Uterine smooth muscle cell (primary cell): Measurements from ENCODE around the gene LYL1. TPM values are rescaled to one million over a fixed set of nuclear protein-coding genes. Genes with fewer than 3 reads are reported as not detected.

Experiments used
- total RNA-seq: library from RNA; depleted of rRNA; stranded (reverse); fragments of >200 nt; gene quantifications from 2 replicates; pipeline ENCODE4 v1.2.3, GENCODE V29; 2014

The LYL1 gene
- total RNA-seq = 0.77 and 1.1 TPM in 2 replicates

DNA sequence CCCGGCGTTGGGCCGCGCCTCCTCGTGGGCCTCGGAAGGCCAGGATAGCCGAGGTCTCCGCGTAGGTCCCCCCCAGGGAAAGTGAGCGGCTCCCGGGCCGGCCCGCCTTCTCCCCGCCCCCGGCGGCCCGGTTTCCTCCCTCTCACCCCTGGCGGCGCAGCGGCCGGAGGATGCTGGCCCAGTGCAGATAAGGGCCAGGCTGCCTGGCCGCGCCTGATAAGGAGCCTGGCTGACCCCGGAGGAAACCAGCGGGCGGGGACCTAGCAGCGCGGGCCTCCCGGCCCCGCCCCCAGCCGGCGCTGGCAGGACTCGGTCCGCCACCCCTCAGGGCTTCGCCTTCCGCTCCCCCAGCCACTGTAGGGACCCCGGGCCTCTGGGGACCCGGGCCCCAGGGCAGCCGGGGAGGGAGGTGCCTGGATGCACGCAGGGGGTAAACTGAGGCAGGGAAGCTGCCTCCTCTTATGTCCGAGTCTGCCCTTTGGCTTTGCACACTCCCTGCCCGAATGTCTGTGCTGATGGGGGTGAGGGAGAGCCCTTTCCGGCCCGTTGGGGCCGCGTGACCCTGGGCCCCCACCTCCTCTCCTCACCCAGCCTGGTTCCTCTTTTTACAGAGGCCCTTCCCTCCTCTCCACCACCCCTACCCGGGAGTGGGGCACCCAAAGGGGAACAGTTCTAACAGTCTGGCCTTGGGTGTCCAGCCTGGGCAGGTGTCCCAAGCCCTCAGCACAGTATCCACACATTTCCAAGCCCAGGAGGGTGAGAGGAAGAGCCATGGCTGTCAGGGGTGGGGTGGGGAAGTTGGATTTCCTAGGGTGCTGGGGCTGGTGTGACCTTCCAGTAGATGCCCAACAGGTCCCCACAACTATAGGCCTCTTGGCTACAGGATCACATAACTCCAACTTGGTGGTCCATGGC is at the start of gene LYL1:
TSS of gene LYL1 (minus strand) at position 193 of the 915 bp plus-strand sequence. CDS start 1,687 bp downstream, outside the sequence.

DNA sequence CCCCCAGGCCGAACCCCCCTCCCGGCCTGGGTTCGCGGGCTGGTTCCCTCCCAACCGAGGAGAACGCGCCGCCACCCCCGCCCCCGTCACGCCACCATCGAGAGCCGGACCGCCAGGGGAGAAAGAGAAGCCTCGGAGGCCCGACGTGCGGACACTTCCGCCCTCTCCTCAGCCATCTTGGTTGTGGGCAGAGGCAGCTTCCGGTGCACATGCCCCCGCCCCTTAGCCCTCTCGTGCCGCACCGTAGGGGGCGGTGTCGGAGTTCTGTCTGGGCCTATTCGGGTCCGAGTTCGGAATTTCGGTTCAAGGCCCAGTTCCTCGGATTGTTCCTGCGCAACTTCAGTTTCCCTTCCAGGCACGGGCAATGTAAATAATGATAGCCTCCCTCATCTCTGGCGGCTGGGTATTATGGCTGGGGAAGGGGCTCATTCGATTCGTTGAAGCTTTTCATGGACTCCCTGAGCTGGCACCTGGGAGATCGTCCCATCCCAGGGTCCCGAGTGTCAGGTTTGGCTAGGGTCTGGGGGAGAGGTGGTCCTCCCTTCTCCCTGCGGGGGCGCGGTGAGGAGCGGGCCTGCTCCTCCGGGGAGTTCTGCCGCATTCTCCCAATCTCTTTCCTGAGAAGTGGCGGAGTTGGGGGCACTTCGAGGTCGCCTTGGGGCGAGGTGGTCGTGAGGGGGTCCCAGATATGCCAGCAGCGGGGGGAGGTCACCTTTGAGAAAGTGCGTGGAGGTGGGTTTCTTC is 47.7 kb upstream of the LYL1 start, which contains the start of the genes IER2 and STX10:
TSS of gene IER2 (plus strand) at position 225 of the 744 bp plus-strand sequence. CDS start 2,776 bp downstream, outside the sequence.
TSS of gene STX10 (minus strand) at position 189 of the 744 bp plus-strand sequence. CDS start 202 bp downstream, outside the sequence.

DNA sequence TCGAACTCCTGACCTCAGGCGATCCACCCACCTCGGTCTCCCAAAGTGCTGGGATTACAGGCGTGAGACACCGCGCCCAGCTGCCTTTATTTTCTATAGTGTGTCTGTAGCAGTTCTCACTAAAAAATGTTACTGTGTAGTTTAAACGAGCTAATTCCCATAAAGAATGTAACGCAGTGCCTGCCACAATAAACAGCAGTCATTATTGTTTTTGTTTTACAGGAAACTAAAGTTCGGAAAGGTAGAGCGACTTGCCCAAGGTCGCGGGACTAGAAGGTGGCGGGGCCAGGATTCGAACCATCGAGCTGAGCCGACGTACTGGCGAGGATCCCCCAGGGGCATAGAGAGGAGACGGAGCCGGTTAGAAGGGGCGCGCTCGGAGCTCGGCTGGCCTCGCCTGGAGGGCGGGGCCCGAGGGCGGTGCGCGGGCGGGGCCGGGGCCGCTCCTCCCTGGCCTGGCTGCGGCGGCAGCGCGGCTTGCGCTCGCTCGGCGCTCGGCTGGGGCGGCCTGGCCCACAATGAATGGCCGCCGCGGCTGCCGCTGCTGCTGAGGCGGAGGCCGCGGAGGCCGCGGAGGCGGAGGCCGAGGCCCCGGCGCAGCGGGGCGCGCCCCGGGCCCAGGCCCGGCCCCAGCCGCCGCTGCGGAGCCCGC is 15.2 kb upstream of the LYL1 start, which contains the start of gene NACC1:
TSS of gene NACC1 (plus strand) at position 493 of the 652 bp plus-strand sequence. CDS start 16,944 bp downstream, outside the sequence.

DNA sequence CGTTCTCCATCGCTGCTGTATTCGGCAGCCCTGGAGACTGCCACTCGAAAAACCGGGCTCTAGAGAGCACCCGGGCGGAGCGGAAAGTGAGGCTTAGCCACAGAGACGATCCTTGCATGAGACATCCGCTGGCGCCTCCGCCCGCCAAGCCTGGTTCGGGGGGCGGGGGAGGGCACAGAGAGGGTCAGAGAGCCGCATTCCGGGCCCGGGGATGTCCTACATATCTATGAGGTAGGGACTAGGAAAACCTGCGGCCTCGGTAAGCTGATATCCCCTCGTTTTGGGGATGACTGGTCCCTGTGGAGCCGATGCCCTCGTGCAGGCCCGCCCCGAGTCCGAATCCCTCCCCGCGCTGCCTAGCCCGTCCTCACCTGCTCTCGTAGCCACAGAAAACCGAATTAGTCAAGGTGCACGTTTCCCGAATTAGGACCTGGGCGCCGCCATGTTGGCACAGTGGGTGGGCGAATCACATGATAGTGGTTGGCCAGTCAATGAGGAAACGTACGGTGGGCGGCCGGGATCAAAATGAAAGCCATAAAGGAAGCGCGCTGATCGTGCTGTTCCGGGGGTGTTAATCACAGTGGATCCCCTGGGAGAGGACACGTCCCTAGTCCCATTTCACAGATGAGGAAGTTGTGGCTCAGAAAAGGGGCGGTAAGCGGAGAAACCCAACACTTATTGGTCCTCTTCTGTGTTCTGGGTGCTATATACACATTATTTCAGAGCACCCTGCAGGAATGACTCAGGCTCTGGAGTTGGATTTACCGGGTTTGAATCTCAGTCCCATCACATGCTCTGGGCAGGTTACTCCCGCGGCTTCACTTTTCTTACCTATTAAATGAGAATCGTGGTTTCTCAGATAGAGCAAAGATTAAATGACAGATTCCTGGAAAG is 13.9 kb upstream of the LYL1 start, which contains the start of gene TRMT1:
TSS of gene TRMT1 (minus strand) at position 459 of the 894 bp plus-strand sequence. CDS start at position 118, 341 bp downstream.

Other genes starting within 250 kb of the LYL1 start
- gene DNASE2, start 221.4 kb downstream of the LYL1 start, total RNA-seq = 13.5 and 35.4 TPM in 2 replicates
- gene KLF1, start 215.7 kb downstream of the LYL1 start, total RNA-seq = not detected in 2 replicates
- 25.2 and 35.5 TPM in 2 replicates for gene GCDH, start 211.7 kb downstream of the LYL1 start, total RNA-seq
- gene SYCE2, start 183.6 kb downstream of the LYL1 start, total RNA-seq = 0.11 and 0.12 TPM in 2 replicates
- gene FARSA, start 169.1 kb downstream of the LYL1 start, total RNA-seq = 54.1 and 58.9 TPM in 2 replicates
- gene CALR, start 164.2 kb downstream of the LYL1 start, total RNA-seq = 1,588 and 2,549 TPM in 2 replicates
- gene RAD23A, start 157.0 kb downstream of the LYL1 start, total RNA-seq = 68.9 and 87.4 TPM in 2 replicates
- gene GADD45GIP1, start 145.6 kb downstream of the LYL1 start, total RNA-seq = 26.6 and 36.4 TPM in 2 replicates
- gene DAND5, start 133.3 kb downstream of the LYL1 start, total RNA-seq = 0.12 TPM in 1 of 2 replicates, not detected in the other
- 59.8 and 71.9 TPM in 2 replicates for gene NFIX, start 107.4 kb downstream of the LYL1 start, total RNA-seq
- gene TRMT1, start 13.9 kb upstream of the LYL1 start, total RNA-seq = 32.5 and 36.4 TPM in 2 replicates
- gene NACC1, start 15.4 kb upstream of the LYL1 start, total RNA-seq = 32.4 and 48.4 TPM in 2 replicates
- gene STX10, start 47.5 kb upstream of the LYL1 start, total RNA-seq = 72.9 and 81.1 TPM in 2 replicates
- 23.2 and 31.9 TPM in 2 replicates for gene IER2, start 47.6 kb upstream of the LYL1 start, total RNA-seq